HAP-1 (cell line): ENCODE measurements around the gene LANCL2.

Experiments
- DNase-seq, 2 experiments: peaks; one replicate each; pipeline ENCODE4 v3.0.0-alpha.2; 2016 to 2020; ENCODE audit warnings: low spot score in 2 of 2
- H3K27me3 ChIP-seq: fragments of 250-450 bp; sonication (Bioruptor Pico); 2 replicates; pipeline ENCODE4 v1.5.1; 2020; ENCODE audit warnings: low read depth, mild to moderate bottlenecking, moderate library complexity
- H3K36me3 ChIP-seq: fragments of 250-450 bp; sonication (Bioruptor Pico); replicated peaks from 2 replicates; pipeline ENCODE4 v1.5.1; 2020; ENCODE audit warnings: mild to moderate bottlenecking
- H3K4me1 ChIP-seq: fragments of 250-450 bp; sonication (Bioruptor Pico); 2 replicates; pipeline ENCODE4 v1.5.1; 2020; ENCODE audit warnings: mild to moderate bottlenecking
- H3K4me3 ChIP-seq: fragments of 250-450 bp; sonication (Bioruptor Pico); 2 replicates; pipeline ENCODE4 v1.5.1; 2020; ENCODE audit warnings: mild to moderate bottlenecking, moderate library complexity
- H3K9me3 ChIP-seq: fragments of 250-450 bp; sonication (Bioruptor Pico); 2 replicates; pipeline ENCODE4 v1.5.1; 2020; ENCODE audit warnings: mild to moderate bottlenecking, moderate library complexity
- in situ Hi-C: fragments of 300-500 bp; cut with MboI; formaldehyde crosslinking; loops from 3 replicates; pipeline ENCODE4 v1.14.3; 2020; ENCODE audit warnings: low sequenced_read_pairs, inconsistent platforms, mixed read lengths

LANCL2 gene

DNA sequence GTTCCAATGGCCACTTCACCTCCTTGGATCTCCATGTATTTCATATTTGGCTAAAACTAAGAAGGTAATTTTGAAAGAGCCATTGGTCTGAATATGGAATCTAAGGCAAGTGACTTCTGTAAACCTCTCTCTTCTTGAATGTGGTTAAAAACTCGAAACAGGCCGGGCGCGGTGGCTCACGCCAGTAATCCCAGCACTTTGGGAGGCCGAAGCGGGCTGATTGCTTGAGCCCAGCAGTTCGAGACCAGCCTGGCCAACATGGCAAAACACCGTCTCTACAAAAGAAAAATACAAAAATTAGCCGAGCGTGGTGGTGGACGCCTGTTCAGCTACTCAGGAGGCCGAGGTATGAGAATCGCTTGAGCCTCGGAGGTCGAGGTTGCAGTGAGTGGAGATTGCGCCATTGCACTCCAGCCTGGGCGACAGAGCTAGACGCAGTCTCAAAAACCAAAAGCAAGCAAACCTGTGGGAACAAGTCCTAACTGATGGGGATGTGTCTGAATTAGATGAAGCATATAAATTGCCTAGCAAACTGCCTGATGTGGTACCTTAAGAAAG lies 2.2 kb downstream of the LANCL2 start:
- no peaks in the 10 kb centered on the region for H3K27me3 ChIP-seq
- in situ Hi-C loops = loop anchor here (10.0 kb wide), 1 partner anchor 737 kb away; the partner anchor contains the start of gene CHCHD2
- H3K36me3 ChIP-seq = peaks cover 5% of the 10 kb centered on the region
- peak overlapping the region; percentile 99 for H3K4me3 ChIP-seq
- peaks cover 6% of the 10 kb centered on the region for H3K4me1 ChIP-seq
- H3K9me3 ChIP-seq = no peaks in the 10 kb centered on the region
- DNase-seq = no peak

- DNase-seq = no peak
- Histone ChIP-seq H3K36me3 (peaks cover 5% of the 10 kb centered on the region), H3K27me3 (no peaks in the 10 kb centered on the region), H3K4me3 (no peak overlapping the region), H3K9me3 (no peaks in the 10 kb centered on the region), H3K4me1 (peaks cover 5% of the 10 kb centered on the region)
- in situ Hi-C loops = loop anchor here (10.0 kb wide), 1 partner anchor 735 kb away; the partner anchor contains the start of gene CHCHD2
Observed at GRCh38 chr7:55369427-55370400, 4.6 kb downstream of the LANCL2 start.

DNA sequence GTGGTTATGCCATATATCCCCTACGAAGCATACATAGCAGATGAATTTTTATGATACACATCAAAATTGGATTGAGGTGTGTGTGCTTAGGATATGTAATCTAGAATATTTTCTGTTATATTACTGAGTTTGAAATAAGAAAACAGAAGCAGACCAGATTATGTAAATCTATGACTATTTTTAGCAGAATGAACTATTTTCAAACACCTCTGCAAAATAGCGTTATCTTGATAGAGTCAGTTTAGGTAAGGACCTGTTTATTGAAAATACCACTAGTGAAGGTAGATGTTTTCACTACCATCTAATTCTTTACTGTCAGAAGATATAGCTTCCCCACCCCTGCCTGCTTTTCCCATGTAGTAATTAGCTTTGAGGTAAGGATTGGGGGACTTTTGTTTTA lies 9.1 kb downstream of the LANCL2 start:
- H3K27me3 ChIP-seq = no peaks in the 10 kb centered on the region
- no peak overlapping the region for H3K4me3 ChIP-seq
- in situ Hi-C loops = no loop called here
- no peaks in the 10 kb centered on the region for H3K4me1 ChIP-seq
- DNase-seq = no peak
- no peaks in the 10 kb centered on the region for H3K9me3 ChIP-seq
- H3K36me3 ChIP-seq = no peaks in the 10 kb centered on the region

GRCh38 chr7:55375237-55375636 lies 10.1 kb downstream of the LANCL2 start:
- DNase-seq = no peak
- Histone ChIP-seq H3K4me3 (no peak overlapping the region), H3K27me3 (no peaks in the 10 kb centered on the region), H3K9me3 (no peaks in the 10 kb centered on the region), H3K4me1 (no peaks in the 10 kb centered on the region), H3K36me3 (no peaks in the 10 kb centered on the region)
- in situ Hi-C loops = no loop called here

- in situ Hi-C loops = no loop called here
- H3K9me3 ChIP-seq = no peaks in the 10 kb centered on the region
- DNase-seq = no peak
- H3K27me3 ChIP-seq = no peaks in the 10 kb centered on the region
- H3K36me3 ChIP-seq = no peaks in the 10 kb centered on the region
- no peak overlapping the region for H3K4me3 ChIP-seq
- no peaks in the 10 kb centered on the region for H3K4me1 ChIP-seq
Observed at GRCh38 chr7:55377162-55377817, 12.2 kb downstream of the LANCL2 start.

- Histone ChIP-seq H3K4me1 (no peaks in the 10 kb centered on the region), H3K4me3 (no peak overlapping the region), H3K36me3 (no peaks in the 10 kb centered on the region), H3K27me3 (no peaks in the 10 kb centered on the region), H3K9me3 (no peaks in the 10 kb centered on the region)
- DNase-seq = no peak
- in situ Hi-C loops = no loop called here
Observed at GRCh38 chr7:55379285-55379684, 14.1 kb downstream of the LANCL2 start.

- Histone ChIP-seq H3K4me3 (no peak overlapping the region), H3K4me1 (no peaks in the 10 kb centered on the region), H3K9me3 (no peaks in the 10 kb centered on the region), H3K27me3 (no peaks in the 10 kb centered on the region), H3K36me3 (no peaks in the 10 kb centered on the region)
- no peak for DNase-seq
- in situ Hi-C loops = no loop called here
Observed at GRCh38 chr7:55381189-55381588, 16.1 kb downstream of the LANCL2 start.

GRCh38 chr7:55381696-55382095 lies 16.6 kb downstream of the LANCL2 start:
- no peak for DNase-seq
- Histone ChIP-seq H3K9me3 (peaks cover 4% of the 10 kb centered on the region), H3K4me3 (no peak overlapping the region), H3K36me3 (no peaks in the 10 kb centered on the region), H3K4me1 (no peaks in the 10 kb centered on the region), H3K27me3 (no peaks in the 10 kb centered on the region)
- in situ Hi-C loops = no loop called here

- Histone ChIP-seq H3K4me3 (no peak overlapping the region), H3K9me3 (peaks cover 9% of the 10 kb centered on the region), H3K4me1 (no peaks in the 10 kb centered on the region), H3K36me3 (no peaks in the 10 kb centered on the region), H3K27me3 (no peaks in the 10 kb centered on the region)
- DNase-seq = no peak
- in situ Hi-C loops = no loop called here
Observed at GRCh38 chr7:55382251-55382650, 17.1 kb downstream of the LANCL2 start.

DNA sequence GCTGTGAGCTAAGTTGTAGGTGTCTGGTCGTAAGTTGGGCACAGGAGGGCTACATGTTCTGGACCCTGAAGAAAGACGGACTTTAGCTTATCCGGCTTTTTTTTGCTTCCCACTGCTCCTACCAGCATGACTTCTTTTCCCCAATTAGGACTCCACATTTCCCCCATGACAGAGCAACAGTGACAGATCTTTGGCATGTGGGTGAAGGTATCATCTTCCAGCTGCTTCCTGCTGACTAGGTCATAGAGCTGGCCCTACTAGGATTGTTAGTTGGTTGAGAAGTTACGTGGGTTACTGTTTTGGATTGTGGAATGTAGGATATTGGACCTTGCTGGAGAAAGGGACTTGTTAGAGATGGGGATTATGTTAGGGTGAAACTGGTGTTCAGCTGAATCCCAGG lies 21.4 kb downstream of the LANCL2 start:
- H3K4me1 ChIP-seq = no peaks in the 10 kb centered on the region
- in situ Hi-C loops = no loop called here
- no peak overlapping the region for H3K4me3 ChIP-seq
- DNase-seq = no peak
- H3K9me3 ChIP-seq = peaks cover 15% of the 10 kb centered on the region
- H3K27me3 ChIP-seq = no peaks in the 10 kb centered on the region
- H3K36me3 ChIP-seq = no peaks in the 10 kb centered on the region

GRCh38 chr7:55387062-55387965 lies 22.2 kb downstream of the LANCL2 start:
- DNase-seq = no peak
- no peaks in the 10 kb centered on the region for H3K36me3 ChIP-seq
- no peak overlapping the region for H3K4me3 ChIP-seq
- in situ Hi-C loops = no loop called here
- no peaks in the 10 kb centered on the region for H3K4me1 ChIP-seq
- H3K9me3 ChIP-seq = peaks cover 15% of the 10 kb centered on the region
- H3K27me3 ChIP-seq = no peaks in the 10 kb centered on the region

- H3K27me3 ChIP-seq = no peaks in the 10 kb centered on the region
- no peak for DNase-seq
- H3K4me3 ChIP-seq = no peak overlapping the region
- H3K9me3 ChIP-seq = no peaks in the 10 kb centered on the region
- in situ Hi-C loops = no loop called here
- no peaks in the 10 kb centered on the region for H3K4me1 ChIP-seq
- H3K36me3 ChIP-seq = no peaks in the 10 kb centered on the region
Observed at GRCh38 chr7:55396233-55396785, 31.2 kb downstream of the LANCL2 start.

DNA sequence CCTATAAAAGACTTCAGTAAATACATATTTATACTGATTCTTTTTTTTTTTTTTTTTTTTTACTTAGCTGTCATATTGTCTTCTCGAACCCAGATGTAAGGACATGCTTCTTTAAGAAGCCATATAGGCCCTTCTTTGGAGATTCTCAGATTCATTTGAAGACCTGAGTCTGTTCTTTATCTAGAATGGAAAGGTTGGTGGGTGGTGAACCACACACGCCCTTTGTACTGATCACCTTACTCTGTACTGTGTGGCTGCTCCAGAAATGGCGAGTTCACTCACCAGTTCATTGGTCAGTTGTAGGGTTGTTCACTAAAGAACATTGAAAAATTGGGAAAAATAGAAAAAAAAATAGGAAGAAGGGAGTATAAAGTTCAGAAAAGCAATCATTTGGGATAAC lies 32.5 kb downstream of the LANCL2 start:
- Histone ChIP-seq H3K36me3 (no peaks in the 10 kb centered on the region), H3K4me1 (no peaks in the 10 kb centered on the region), H3K4me3 (no peak overlapping the region), H3K27me3 (no peaks in the 10 kb centered on the region), H3K9me3 (no peaks in the 10 kb centered on the region)
- in situ Hi-C loops = no loop called here
- no peak for DNase-seq
